ENCODE data around the gene EXOSC10.

- TF ChIP-seq CTCF (IDR thresholded peaks at IDR 0.05; ENCODE audit: low read depth, low read length) (no peak), MYC (IDR thresholded peaks at IDR 0.05; ENCODE audit: low read depth, low read length) (no peak), POLR2A (IDR thresholded peaks at IDR 0.05; ENCODE audit: extremely low read depth, insufficient read length) (no peak)
Observed at GRCh38 chr1:11109047-11109760, 9.5 kb upstream of the EXOSC10 start.

Data from NB4 (cell line).